GM21576 (cell line): ENCODE data around the gene EPX.

Experiments
- ATAC-seq: cut with Tn5 transposase; IDR thresholded peaks from one replicate; pipeline ENCODE4 v1.9.1; 2021; ENCODE audit warnings: mild to moderate bottlenecking, moderate library complexity; ENCODE audit not compliant: unreplicated experiment

Gene EPX

DNA sequence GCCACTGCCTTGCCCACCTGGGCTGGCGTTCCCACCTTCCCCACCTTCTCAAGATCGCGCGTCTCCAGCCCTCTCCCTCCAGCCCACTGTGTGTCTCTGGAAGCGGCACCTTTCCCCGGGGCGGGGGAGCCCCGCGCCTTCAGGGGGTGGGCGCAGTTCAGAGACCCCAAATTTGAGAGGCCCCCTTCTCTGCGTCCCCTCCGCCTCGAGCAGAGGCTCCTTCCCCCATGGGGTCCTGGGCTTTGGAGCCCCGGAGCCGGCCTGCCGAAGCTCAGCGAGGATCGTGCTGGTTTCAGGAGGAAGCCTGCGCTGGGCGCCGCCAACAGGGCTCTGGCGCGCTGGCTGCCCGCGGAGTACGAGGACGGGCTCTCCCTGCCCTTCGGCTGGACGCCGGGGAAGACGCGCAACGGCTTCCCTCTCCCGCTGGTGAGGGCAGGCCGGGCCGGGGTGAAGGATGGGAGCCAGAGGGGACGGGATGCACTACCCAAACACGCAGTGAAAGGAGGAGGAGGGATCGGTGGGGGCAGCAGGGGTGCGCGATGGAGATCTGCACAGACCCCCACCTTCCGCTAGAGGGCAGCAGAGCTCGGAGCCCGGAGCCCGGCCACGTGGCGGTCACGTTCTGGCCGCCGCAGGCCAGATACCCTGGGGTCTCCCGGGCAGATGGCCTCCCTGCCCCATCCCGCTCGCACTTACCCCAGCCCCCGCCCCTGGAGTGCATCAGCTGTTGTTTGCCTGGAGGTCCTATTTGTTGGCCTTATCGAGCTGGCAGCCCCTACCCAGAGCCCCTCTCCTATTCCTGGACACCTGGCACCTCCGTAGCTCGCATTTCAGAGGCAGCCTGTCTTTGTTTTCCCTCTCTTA lies 57.0 kb downstream of the EPX start:
- ATAC-seq: no peak

DNA sequence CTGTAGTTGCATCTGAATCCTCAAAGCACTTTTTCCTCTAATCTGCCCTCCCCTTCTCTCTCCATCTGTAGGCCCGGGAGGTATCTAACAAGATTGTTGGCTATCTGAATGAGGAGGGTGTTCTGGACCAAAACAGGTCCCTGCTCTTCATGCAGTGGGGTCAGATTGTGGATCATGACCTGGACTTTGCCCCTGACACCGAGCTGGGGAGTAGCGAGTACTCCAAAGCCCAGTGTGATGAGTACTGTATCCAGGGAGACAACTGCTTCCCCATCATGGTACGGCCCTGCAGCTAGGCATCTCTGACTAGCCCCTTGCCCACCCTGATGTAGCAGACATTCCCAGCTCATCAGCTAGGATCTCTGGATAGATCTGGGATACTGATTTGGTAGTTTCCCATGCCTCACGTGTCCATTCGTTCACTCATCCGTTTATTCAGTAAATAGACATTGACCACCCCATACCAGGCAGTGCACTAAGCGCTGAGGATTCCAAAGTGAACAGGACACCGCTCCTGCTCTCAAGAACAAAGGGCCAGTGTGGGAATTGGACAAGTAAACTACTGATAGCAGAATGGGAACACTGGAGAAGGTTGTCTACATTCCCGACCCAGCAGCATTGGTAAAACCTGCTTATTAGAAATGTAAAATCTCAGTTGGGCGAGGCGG lies 58.0 kb downstream of the EPX start:
- ATAC-seq: no peak

DNA sequence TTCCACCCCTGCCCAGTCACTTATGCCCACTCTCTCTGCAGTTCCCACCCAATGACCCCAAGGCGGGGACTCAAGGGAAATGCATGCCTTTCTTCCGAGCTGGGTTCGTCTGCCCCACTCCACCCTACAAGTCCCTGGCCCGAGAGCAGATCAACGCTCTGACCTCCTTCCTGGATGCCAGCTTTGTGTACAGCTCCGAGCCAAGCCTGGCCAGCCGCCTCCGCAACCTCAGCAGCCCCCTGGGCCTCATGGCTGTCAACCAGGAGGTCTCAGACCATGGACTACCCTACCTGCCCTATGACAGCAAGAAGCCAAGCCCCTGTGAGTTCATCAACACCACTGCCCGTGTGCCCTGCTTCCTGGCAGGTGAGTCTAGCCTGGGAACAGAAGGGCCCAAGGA lies 59.6 kb downstream of the EPX start:
- ATAC-seq: no peak

DNA sequence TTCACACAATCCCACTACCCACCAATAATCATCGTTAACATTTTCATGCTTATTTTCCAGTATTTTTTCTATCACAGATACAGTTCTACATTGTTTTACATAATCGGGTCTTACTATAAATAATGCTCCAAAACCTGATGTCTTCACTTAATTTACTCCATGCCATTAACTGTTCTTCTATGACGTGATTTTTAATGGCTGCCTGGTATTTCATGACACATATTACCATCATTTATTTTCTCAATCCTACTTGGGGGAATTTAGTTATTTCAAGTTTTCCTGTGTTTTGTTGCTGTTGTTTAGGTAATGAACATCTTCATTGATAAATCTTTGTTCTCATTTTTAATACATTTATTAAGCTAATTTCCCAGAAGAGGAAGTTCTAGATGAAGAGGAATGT lies 60.6 kb downstream of the EPX start:
- no peak for ATAC-seq
